SK-N-SH (cell line): ENCODE data around the gene HELT. TPM values are rescaled to one million over a fixed set of nuclear protein-coding genes. Genes with fewer than 3 reads are reported as not detected.

Source experiments
- CTCF ChIA-PET: fragments of 300-600, 350-600 bp; formaldehyde crosslinking; extraction: SDS; loops from one replicate; lab custom pipeline; 2021; lab: Yijun Ruan, JAX
- POLR2A ChIA-PET: fragments of 350-600 bp; sonication (Branson Sonifier 250); formaldehyde crosslinking; extraction: SDS; loops from one replicate; lab custom pipeline; 2020; ENCODE audit warnings: antibody characterized with exemption, inconsistent platforms; lab: Yijun Ruan, JAX
- DNase-seq: peaks from one replicate; pipeline ENCODE4 v3.0.0; 2012
- H2AFZ ChIP-seq: fragments of 200-600 bp; sonication (generic); 2 replicates; pipeline ENCODE4 v1.8.1; 2016; ENCODE audit warnings: antibody characterized with exemption, mild to moderate bottlenecking, low read depth
- H3F3A ChIP-seq: fragments of 200-600 bp; sonication (generic); replicated peaks from 2 replicates; pipeline ENCODE3; 2016; ENCODE audit warnings: antibody characterized with exemption, mild to moderate bottlenecking; ENCODE audit not compliant: insufficient read depth
- H3K27ac ChIP-seq, 2 experiments: fragments of 200-500 bp in 1 of 2; fragments of 200-600 bp in 1 of 2; sonication (Bioruptor generic) in 1 of 2; sonication (generic), shearing (Covaris generic) in 1 of 2; 2 replicates each; pipeline versions ENCODE4 v1.5.1 to v1.6.1; 2014 to 2016; ENCODE audit warnings: low read depth in 2 of 2, inconsistent platforms in 1 of 2, low read length in 1 of 2, mild to moderate bottlenecking in 1 of 2, mixed read lengths in 1 of 2
- H3K27me3 ChIP-seq: fragments of 200-600 bp; sonication (generic), shearing (Covaris generic); 2 replicates; pipeline ENCODE4 v1.6.1; 2016; ENCODE audit warnings: mixed run types; ENCODE audit not compliant: insufficient read depth
- H3K36me3 ChIP-seq, 2 experiments: fragments of 200-500 bp in 1 of 2; fragments of 200-600 bp in 1 of 2; sonication (Bioruptor generic) in 1 of 2; sonication (generic) in 1 of 2; replicated peaks in 1 of 2; 2 replicates each; pipeline versions ENCODE3 to v1.5.1; 2014 to 2016; ENCODE audit warnings: low read length in 1 of 2, mild to moderate bottlenecking in 1 of 2; ENCODE audit not compliant: insufficient read depth in 2 of 2, control insufficient read depth in 1 of 2
- H3K4me1 ChIP-seq, 2 experiments: fragments of 200-500 bp in 1 of 2; fragments of 200-600 bp in 1 of 2; sonication (Bioruptor generic) in 1 of 2; sonication (generic), shearing (Covaris generic) in 1 of 2; 2 replicates each; pipeline versions ENCODE4 v1.5.1 to v1.6.1; 2014 to 2016; ENCODE audit warnings: low read depth in 1 of 2, low read length in 1 of 2, mixed run types in 1 of 2; ENCODE audit not compliant: insufficient read depth in 2 of 2, control insufficient read depth in 1 of 2
- H3K4me2 ChIP-seq: fragments of 200-600 bp; sonication (generic), shearing (Covaris generic); 2 replicates; pipeline ENCODE4 v1.6.1; 2017; ENCODE audit warnings: mixed run types
- H3K4me3 ChIP-seq, 2 experiments: fragments of 200-500 bp in 1 of 2; fragments of 200-600 bp in 1 of 2; sonication (Bioruptor generic) in 1 of 2; sonication (generic), shearing (Covaris generic) in 1 of 2; 2 replicates each; pipeline versions ENCODE4 v1.5.1 to v1.8.1; 2014 to 2016; ENCODE audit warnings: low read depth in 2 of 2, inconsistent platforms in 1 of 2, low read length in 1 of 2, mild to moderate bottlenecking in 1 of 2, mixed read lengths in 1 of 2, moderate library complexity in 1 of 2
- H3K79me2 ChIP-seq: fragments of 200-600 bp; sonication (generic); 2 replicates; pipeline ENCODE4 v1.8.1; 2017; ENCODE audit warnings: mild to moderate bottlenecking; ENCODE audit not compliant: insufficient read depth
- H3K9ac ChIP-seq: fragments of 200-600 bp; sonication (generic); 2 replicates; pipeline ENCODE4 v1.6.1; 2017; ENCODE audit warnings: mixed run types
- H3K9me2 ChIP-seq: fragments of 200-600 bp; sonication (generic); 2 replicates; pipeline ENCODE4 v1.6.1; 2017; ENCODE audit warnings: mixed run types
- H3K9me3 ChIP-seq: fragments of 200-600 bp; sonication (generic); 2 replicates; pipeline ENCODE4 v1.6.1; 2017; ENCODE audit warnings: mixed run types, mild to moderate bottlenecking, moderate library complexity
- H4K20me1 ChIP-seq: fragments of 200-600 bp; sonication (generic); 2 replicates; pipeline ENCODE4 v1.6.1; 2017; ENCODE audit warnings: mild to moderate bottlenecking, mixed run types; ENCODE audit not compliant: insufficient read depth
- FOXJ3 ChIP-seq: sonication (generic); formaldehyde crosslinking; IDR thresholded peaks from 2 replicates; pipeline ENCODE4 v1.5.1; 2020; ENCODE audit warnings: mild to moderate bottlenecking, missing genetic modification reagents
- FOXM1 ChIP-seq: IDR thresholded peaks from 2 replicates; pipeline ENCODE4 v1.4.0; 2012; ENCODE audit warnings: low read depth, mild to moderate bottlenecking
- GABPA ChIP-seq: IDR thresholded peaks from 2 replicates; pipeline ENCODE4 v1.4.0; 2012; ENCODE audit warnings: low read depth, mild to moderate bottlenecking
- GATA2 ChIP-seq: sonication (generic); formaldehyde crosslinking; IDR thresholded peaks from 2 replicates; pipeline ENCODE4 v1.5.0; 2020; ENCODE audit warnings: mild to moderate bottlenecking, missing genetic modification reagents
- IRF3 ChIP-seq: fragments of 150-350 bp; IDR thresholded peaks from 2 replicates; pipeline ENCODE4 v1.6.1; 2016; ENCODE audit warnings: mild to moderate bottlenecking, low read depth, low read length
- JUND ChIP-seq: IDR thresholded peaks from 2 replicates; pipeline ENCODE4 v1.4.0; 2012
- MEF2A ChIP-seq: IDR thresholded peaks from 2 replicates; pipeline ENCODE4 v1.4.0; 2012; ENCODE audit warnings: low read depth, borderline replicate concordance
- MXI1 ChIP-seq: IDR thresholded peaks from 2 replicates; pipeline ENCODE4 v1.6.1; 2012; ENCODE audit warnings: mild to moderate bottlenecking, low read depth, low read length, improper control_type of control experiment
- POLR2AphosphoS5 ChIP-seq: IDR thresholded peaks from 2 replicates; pipeline ENCODE4 v1.6.1; 2012; ENCODE audit warnings: low read depth, low read length
- RAD21 ChIP-seq: IDR thresholded peaks from 2 replicates; pipeline ENCODE4 v1.6.1; 2012; ENCODE audit warnings: mild to moderate bottlenecking, low read length
- RCOR1 ChIP-seq: fragments of 150-350 bp; IDR thresholded peaks from 2 replicates; pipeline ENCODE4 v1.6.1; 2017; ENCODE audit warnings: antibody characterized with exemption, low read length
- RXRA ChIP-seq: IDR thresholded peaks from 2 replicates; pipeline ENCODE4 v1.4.0; 2012; ENCODE audit warnings: low read depth, mild to moderate bottlenecking, borderline replicate concordance
- SMC3 ChIP-seq: IDR thresholded peaks from 2 replicates; pipeline ENCODE4 v1.6.1; 2012; ENCODE audit warnings: low read depth, low read length, improper control_type of control experiment
- TAF1 ChIP-seq: IDR thresholded peaks from 2 replicates; pipeline ENCODE4 v1.6.1; 2012; ENCODE audit warnings: low read depth, mild to moderate bottlenecking, low read length, moderate library complexity, borderline replicate concordance
- TCF12 ChIP-seq: IDR thresholded peaks from 2 replicates; pipeline ENCODE4 v1.4.0; 2012
- TEAD4 ChIP-seq: IDR thresholded peaks from 2 replicates; pipeline ENCODE4 v1.4.0; 2012; ENCODE audit warnings: mild to moderate bottlenecking, borderline replicate concordance; ENCODE audit not compliant: insufficient read depth
- YY1 ChIP-seq: IDR thresholded peaks from 2 replicates; pipeline ENCODE4 v1.4.0; 2012; ENCODE audit warnings: low read depth, mild to moderate bottlenecking
- ZBTB33 ChIP-seq: IDR thresholded peaks from 2 replicates; pipeline ENCODE4 v1.4.0; 2012; ENCODE audit warnings: low read depth, borderline replicate concordance
- WGBS: methylation state at CpG from one replicate; pipeline ENCODE4 v1.1.6; 2017; ENCODE audit warnings: low lambda C conversion rate; 5-methylcytosine and 5-hydroxymethylcytosine counted together
- polyA plus RNA-seq, 3 experiments: library from polyadenylated mRNA; depleted of rRNA; stranded (reverse); fragments of >200 nt; gene quantifications; 2 replicates each; pipeline ENCODE4 v1.2.3, GENCODE V29; 2012
- TF ChIP-seq, protein P1 (sequence below): fragments of 200-600 bp; sonication (generic); IDR thresholded peaks from 2 replicates; pipeline ENCODE4 v1.6.1; 2017; ENCODE audit warnings: antibody characterized with exemption, mild to moderate bottlenecking, moderate library complexity
- TF ChIP-seq, protein P2 (sequence below): IDR thresholded peaks from 2 replicates; pipeline ENCODE4; 2012
- TF ChIP-seq, protein P3 (sequence below): IDR thresholded peaks from 2 replicates; pipeline ENCODE4 v1.4.0; 2012; ENCODE audit warnings: low read depth

HELT gene
- polyA plus RNA-seq, 1 of the 3 experiments (the other 2 are of a cell fraction) = not detected

DNA sequence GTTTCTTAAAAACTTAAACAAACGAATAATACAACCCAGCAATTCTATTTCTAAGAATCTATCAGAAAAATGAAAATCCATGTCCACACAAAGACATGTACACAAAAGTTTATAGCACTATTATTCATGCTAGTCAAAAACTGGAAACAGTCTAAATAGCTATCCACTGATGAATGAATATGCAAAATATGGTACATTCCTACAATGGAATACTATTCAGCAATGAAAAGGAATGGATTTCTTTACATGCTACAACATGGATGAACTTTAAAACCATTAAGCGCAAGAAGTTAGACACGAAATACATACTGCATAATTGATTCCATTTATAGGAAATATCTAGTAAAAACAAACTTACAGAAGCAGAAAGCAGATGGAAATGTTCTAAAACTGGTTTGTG is 43.3 kb downstream of the HELT start:
- no peaks in the 10 kb centered on the region for H3K4me1 ChIP-seq
- no peak for DNase-seq
- no peak for TF ChIP-seq IRF3
- no peak for TF ChIP-seq JUND
- TF ChIP-seq TCF12 = no peak
- TF ChIP-seq, protein P1, sequence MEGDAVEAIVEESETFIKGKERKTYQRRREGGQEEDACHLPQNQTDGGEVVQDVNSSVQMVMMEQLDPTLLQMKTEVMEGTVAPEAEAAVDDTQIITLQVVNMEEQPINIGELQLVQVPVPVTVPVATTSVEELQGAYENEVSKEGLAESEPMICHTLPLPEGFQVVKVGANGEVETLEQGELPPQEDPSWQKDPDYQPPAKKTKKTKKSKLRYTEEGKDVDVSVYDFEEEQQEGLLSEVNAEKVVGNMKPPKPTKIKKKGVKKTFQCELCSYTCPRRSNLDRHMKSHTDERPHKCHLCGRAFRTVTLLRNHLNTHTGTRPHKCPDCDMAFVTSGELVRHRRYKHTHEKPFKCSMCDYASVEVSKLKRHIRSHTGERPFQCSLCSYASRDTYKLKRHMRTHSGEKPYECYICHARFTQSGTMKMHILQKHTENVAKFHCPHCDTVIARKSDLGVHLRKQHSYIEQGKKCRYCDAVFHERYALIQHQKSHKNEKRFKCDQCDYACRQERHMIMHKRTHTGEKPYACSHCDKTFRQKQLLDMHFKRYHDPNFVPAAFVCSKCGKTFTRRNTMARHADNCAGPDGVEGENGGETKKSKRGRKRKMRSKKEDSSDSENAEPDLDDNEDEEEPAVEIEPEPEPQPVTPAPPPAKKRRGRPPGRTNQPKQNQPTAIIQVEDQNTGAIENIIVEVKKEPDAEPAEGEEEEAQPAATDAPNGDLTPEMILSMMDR = no peak
- TF ChIP-seq FOXM1 = no peak
- TF ChIP-seq YY1 = no peak
- TF ChIP-seq MEF2A = no peak
- no peak for TF ChIP-seq ZBTB33
- TF ChIP-seq GATA2 = no peak
- TF ChIP-seq, protein P2, sequence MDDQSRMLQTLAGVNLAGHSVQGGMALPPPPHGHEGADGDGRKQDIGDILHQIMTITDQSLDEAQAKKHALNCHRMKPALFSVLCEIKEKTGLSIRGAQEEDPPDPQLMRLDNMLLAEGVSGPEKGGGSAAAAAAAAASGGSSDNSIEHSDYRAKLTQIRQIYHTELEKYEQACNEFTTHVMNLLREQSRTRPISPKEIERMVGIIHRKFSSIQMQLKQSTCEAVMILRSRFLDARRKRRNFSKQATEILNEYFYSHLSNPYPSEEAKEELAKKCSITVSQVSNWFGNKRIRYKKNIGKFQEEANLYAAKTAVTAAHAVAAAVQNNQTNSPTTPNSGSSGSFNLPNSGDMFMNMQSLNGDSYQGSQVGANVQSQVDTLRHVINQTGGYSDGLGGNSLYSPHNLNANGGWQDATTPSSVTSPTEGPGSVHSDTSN = no peak
- TF ChIP-seq TEAD4 = no peak
- no peak for TF ChIP-seq GABPA
- TF ChIP-seq, all 33 proteins: peak for 0
- 34% methylated on average over 3 of the region's 3 CpGs for WGBS
- no peaks in the 10 kb centered on the region for H3K9me3 ChIP-seq
- H4K20me1 ChIP-seq = no peaks in the 10 kb centered on the region
- no peaks in the 10 kb centered on the region for H3K79me2 ChIP-seq
- ChIA-PET CTCF (interaction anchor here (2.9 kb wide), 1 partner anchor 22 kb away, joined by 6 read pairs; no protein-coding TSS in a partner anchor), POLR2A (no interaction called here)
- no peak overlapping the region for H3K27ac ChIP-seq
- no peaks in the 10 kb centered on the region for H3K36me3 ChIP-seq
- H3K4me3 ChIP-seq = no peak overlapping the region
- no peaks in the 10 kb centered on the region for H3K9me2 ChIP-seq
- H3F3A ChIP-seq = no peaks in the 10 kb centered on the region
- no peak overlapping the region for H3K9ac ChIP-seq
- no peak overlapping the region for H2AFZ ChIP-seq
- peaks cover 6% of the 10 kb centered on the region; the same call in 1 of the 2 replicates for H3K27me3 ChIP-seq
- no peak overlapping the region for H3K4me2 ChIP-seq

- CTCF ChIA-PET = interaction anchor here (2.9 kb wide), 1 partner anchor 23 kb away, joined by 6 read pairs; no protein-coding TSS in a partner anchor
- 75% methylated on average over 12 of the region's 12 CpGs for WGBS
- TF ChIP-seq FOXJ3 (no peak), FOXM1 (no peak), SMC3 (no peak), TAF1 (no peak), RXRA (no peak), MXI1 (no peak), RAD21 (no peak), TCF12 (no peak), POLR2AphosphoS5 (no peak), TEAD4 (no peak), JUND (no peak), RCOR1 (no peak)
- TF ChIP-seq, protein P1 = no peak
- TF ChIP-seq, protein P3, sequence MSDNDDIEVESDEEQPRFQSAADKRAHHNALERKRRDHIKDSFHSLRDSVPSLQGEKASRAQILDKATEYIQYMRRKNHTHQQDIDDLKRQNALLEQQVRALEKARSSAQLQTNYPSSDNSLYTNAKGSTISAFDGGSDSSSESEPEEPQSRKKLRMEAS = no peak
Measured at GRCh38 chr4:185062606-185063005, 44.3 kb downstream of the HELT start.

More at GRCh38 chr4:185062606-185063005, 44.3 kb downstream of the HELT start:
- Histone ChIP-seq H2AFZ (no peak overlapping the region), H4K20me1 (no peaks in the 10 kb centered on the region), H3K27ac (no peak overlapping the region), H3K4me1 (no peaks in the 10 kb centered on the region), H3K79me2 (no peaks in the 10 kb centered on the region), H3K9ac (no peak overlapping the region), H3K9me3 (no peaks in the 10 kb centered on the region), H3K4me2 (no peak overlapping the region), H3K36me3 (no peaks in the 10 kb centered on the region), H3F3A (no peaks in the 10 kb centered on the region), H3K9me2 (no peaks in the 10 kb centered on the region), H3K4me3 (no peak overlapping the region), H3K27me3 (peaks cover 6% of the 10 kb centered on the region; the same call in 1 of the 2 replicates)
- DNase-seq = no peak
- POLR2A ChIA-PET = no interaction called here
